Measurements from ENCODE around the gene ADAMTS2. TPM values are rescaled to one million over a fixed set of nuclear protein-coding genes. Genes with fewer than 3 reads are reported as not detected.

ADAMTS2 gene
- total RNA-seq, 1 donor from 2014 or later, result 1.2 TPM

DNA sequence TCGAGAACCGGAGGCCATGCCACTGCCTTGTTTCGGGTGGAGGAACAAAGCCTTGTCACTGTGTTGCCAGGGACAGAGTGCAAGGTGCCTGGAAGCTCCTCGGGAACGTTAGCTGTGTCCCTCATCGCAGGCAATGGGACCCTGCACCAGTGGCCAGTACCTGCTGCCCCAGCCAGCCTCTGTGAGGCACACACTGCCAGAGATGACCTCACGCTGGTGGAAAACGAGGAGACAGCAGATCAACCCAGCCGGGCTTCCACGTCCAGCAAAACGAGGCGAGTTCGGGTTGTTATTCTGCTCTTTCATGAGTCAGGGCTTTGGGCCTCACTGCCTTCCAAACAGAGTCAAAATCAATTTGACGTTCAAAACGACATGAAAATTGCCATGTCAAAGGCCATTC lies 104.1 kb downstream of the ADAMTS2 start:
- H3K4me2 ChIP-seq, result no peak overlapping the region
- H4K20me1 ChIP-seq (ENCODE audit: low read depth), result no peaks in the 10 kb centered on the region
- no peaks in the 10 kb centered on the region for H3F3A ChIP-seq (ENCODE audit: low read depth)
- TF ChIP-seq EZH2phosphoT487 (IDR thresholded peaks at IDR 0.05), result no peak
- no peak for TF ChIP-seq EZH2 (IDR thresholded peaks at IDR 0.05)
- TF ChIP-seq, protein P1, sequence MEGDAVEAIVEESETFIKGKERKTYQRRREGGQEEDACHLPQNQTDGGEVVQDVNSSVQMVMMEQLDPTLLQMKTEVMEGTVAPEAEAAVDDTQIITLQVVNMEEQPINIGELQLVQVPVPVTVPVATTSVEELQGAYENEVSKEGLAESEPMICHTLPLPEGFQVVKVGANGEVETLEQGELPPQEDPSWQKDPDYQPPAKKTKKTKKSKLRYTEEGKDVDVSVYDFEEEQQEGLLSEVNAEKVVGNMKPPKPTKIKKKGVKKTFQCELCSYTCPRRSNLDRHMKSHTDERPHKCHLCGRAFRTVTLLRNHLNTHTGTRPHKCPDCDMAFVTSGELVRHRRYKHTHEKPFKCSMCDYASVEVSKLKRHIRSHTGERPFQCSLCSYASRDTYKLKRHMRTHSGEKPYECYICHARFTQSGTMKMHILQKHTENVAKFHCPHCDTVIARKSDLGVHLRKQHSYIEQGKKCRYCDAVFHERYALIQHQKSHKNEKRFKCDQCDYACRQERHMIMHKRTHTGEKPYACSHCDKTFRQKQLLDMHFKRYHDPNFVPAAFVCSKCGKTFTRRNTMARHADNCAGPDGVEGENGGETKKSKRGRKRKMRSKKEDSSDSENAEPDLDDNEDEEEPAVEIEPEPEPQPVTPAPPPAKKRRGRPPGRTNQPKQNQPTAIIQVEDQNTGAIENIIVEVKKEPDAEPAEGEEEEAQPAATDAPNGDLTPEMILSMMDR (IDR thresholded peaks at IDR 0.05), result no peak
- no peak overlapping the region for H3K4me3 Mint-ChIP-seq
- H3K9me3 Mint-ChIP-seq, result peaks cover 19% of the 10 kb centered on the region
- no peak overlapping the region for H2AFZ ChIP-seq (replicated peaks)
- H3K27ac Mint-ChIP-seq, result no peak overlapping the region
- no peaks in the 10 kb centered on the region for H3K9me3 ChIP-seq (ENCODE audit: low read depth)
- H3K27me3 Mint-ChIP-seq (ENCODE audit: insufficient read depth, low read depth), result peaks cover 5% of the 10 kb centered on the region
- no peak overlapping the region for H3K4me3 ChIP-seq
- peaks cover 5% of the 10 kb centered on the region for H3K4me1 Mint-ChIP-seq
- H3K4me1 ChIP-seq, result no peaks in the 10 kb centered on the region
- H3K27me3 ChIP-seq, result no peaks in the 10 kb centered on the region
- no peaks in the 10 kb centered on the region for H3K79me2 ChIP-seq (ENCODE audit: low read depth)
- no peaks in the 10 kb centered on the region for H3K36me3 Mint-ChIP-seq
- no peak overlapping the region for H3K27ac ChIP-seq
- H3K36me3 ChIP-seq, result no peaks in the 10 kb centered on the region
- DNase-seq (ENCODE audit: low spot score), result no peak
- no peak overlapping the region for H3K9ac ChIP-seq

DNA sequence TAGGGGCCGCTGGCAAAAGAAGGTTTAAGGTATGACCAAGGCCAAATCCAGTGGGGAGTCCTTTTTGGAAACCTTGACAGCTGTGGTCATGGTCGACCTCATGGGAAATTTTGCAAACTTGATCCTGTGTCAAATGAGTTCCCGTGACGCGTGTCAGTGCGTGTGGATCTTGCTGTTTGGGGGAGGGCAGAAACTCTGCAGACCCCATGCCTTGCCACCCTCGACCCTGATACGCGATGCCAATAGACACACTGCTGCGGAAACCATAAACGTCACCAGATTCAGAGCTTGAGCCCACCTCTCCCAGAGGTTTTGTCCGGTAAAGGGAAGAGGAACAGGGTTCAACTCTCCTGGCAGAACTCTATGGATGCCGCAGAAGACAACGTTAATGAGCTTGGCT lies 104.7 kb downstream of the ADAMTS2 start:
- Mint-ChIP-seq H3K27me3 (ENCODE audit: insufficient read depth, low read depth) (peaks cover 5% of the 10 kb centered on the region), H3K9me3 (peaks cover 18% of the 10 kb centered on the region), H3K36me3 (no peaks in the 10 kb centered on the region), H3K4me3 (no peak overlapping the region), H3K4me1 (peaks cover 5% of the 10 kb centered on the region), H3K27ac (no peak overlapping the region)
- no peaks in the 10 kb centered on the region for H4K20me1 ChIP-seq (ENCODE audit: low read depth)
- no peak overlapping the region for H3K4me3 ChIP-seq
- H3K9me3 ChIP-seq (ENCODE audit: low read depth), result no peaks in the 10 kb centered on the region
- H3K4me2 ChIP-seq, result no peak overlapping the region
- H3K79me2 ChIP-seq (ENCODE audit: low read depth), result no peaks in the 10 kb centered on the region
- no peak for DNase-seq (ENCODE audit: low spot score)
- no peaks in the 10 kb centered on the region for H3K4me1 ChIP-seq
- H2AFZ ChIP-seq (replicated peaks), result no peak overlapping the region
- no peaks in the 10 kb centered on the region for H3K36me3 ChIP-seq
- no peaks in the 10 kb centered on the region for H3F3A ChIP-seq (ENCODE audit: low read depth)
- no peak overlapping the region for H3K27ac ChIP-seq
- TF ChIP-seq, protein P1 (IDR thresholded peaks at IDR 0.05), result no peak
- TF ChIP-seq EZH2phosphoT487 (IDR thresholded peaks at IDR 0.05), result no peak
- no peak for TF ChIP-seq EZH2 (IDR thresholded peaks at IDR 0.05)
- no peak overlapping the region for H3K9ac ChIP-seq
- no peaks in the 10 kb centered on the region for H3K27me3 ChIP-seq

DNA sequence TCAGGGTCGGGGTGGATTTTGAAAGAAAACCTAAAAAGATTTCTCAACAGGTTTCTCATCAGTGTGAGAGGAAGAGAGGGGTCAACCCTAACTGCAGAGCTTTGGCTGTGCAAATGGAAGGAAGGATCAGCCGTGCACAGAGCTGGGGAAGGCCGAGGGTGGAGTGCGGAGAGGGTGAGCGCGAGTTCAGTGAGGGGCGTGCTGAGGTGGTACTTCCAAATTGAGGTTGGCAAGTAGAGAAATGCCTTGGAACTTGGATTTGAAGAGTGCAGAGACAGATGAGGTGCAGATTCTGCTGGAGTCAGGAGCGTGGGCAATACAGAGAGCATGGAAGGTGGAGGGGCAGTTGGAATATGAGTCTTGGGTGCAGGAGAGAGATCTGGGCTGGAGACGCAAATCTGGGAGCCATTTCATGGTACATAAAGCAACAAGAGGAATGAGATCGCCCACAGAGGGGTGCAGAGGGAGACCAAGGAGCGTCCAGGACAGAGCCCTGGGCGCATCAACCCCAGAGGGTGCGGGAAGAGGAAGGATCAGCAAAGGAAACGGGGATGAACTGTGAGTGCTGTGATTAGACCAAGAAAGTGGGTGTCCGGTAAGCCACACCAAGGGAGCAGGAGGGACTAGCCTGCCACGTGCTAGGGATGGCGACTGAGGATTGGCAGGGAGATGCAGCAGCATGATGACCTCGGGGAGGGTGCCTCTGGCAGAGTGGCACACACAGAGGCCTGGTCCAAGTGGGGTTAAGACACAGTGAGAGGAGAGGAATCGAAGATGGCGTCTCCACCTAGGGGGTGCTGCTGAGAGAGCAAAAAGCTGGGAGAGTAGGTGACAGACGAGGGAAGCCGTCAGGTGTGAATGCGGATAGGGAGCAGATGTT lies 105.8 kb downstream of the ADAMTS2 start:
- no peaks in the 10 kb centered on the region for H3K79me2 ChIP-seq (ENCODE audit: low read depth)
- H3K36me3 ChIP-seq, result no peaks in the 10 kb centered on the region
- TF ChIP-seq EZH2phosphoT487 (IDR thresholded peaks at IDR 0.05), result no peak
- TF ChIP-seq EZH2 (IDR thresholded peaks at IDR 0.05), result no peak
- TF ChIP-seq, protein P1 (IDR thresholded peaks at IDR 0.05), result no peak
- no peak overlapping the region for H3K4me2 ChIP-seq
- H2AFZ ChIP-seq (replicated peaks), result no peak overlapping the region
- no peak overlapping the region for H3K4me3 ChIP-seq
- Mint-ChIP-seq H3K27me3 (ENCODE audit: insufficient read depth, low read depth) (peaks cover 5% of the 10 kb centered on the region), H3K4me1 (peaks cover 5% of the 10 kb centered on the region), H3K4me3 (peak overlapping the region; percentile 12), H3K36me3 (no peaks in the 10 kb centered on the region), H3K9me3 (peaks cover 16% of the 10 kb centered on the region), H3K27ac (no peak overlapping the region)
- H3K4me1 ChIP-seq, result no peaks in the 10 kb centered on the region
- no peak overlapping the region for H3K27ac ChIP-seq
- H3F3A ChIP-seq (ENCODE audit: low read depth), result no peaks in the 10 kb centered on the region
- no peaks in the 10 kb centered on the region for H3K27me3 ChIP-seq
- DNase-seq (ENCODE audit: low spot score), result no peak
- no peak overlapping the region for H3K9ac ChIP-seq
- no peaks in the 10 kb centered on the region for H4K20me1 ChIP-seq (ENCODE audit: low read depth)
- no peaks in the 10 kb centered on the region for H3K9me3 ChIP-seq (ENCODE audit: low read depth)

Measured in neural progenitor cell (in vitro differentiated cells).